Activated CD8-positive, alpha-beta memory T cell treated with anti-CD3 and anti-CD28 coated beads for 48 hours (primary cell): ENCODE measurements around the gene PPDPF.
"Not testable (repeated sequence)": the region's sequence is repeated elsewhere in the genome, so short reads cannot be mapped to it uniquely, and the experiment has no call there.

Experiments
- DNase-seq, 3 experiments: peaks; one replicate each; pipeline ENCODE4 v3.0.0-alpha.2; 2020; ENCODE audit warnings: low read depth in 2 of 3, low spot score in 2 of 3

PPDPF gene

DNA sequence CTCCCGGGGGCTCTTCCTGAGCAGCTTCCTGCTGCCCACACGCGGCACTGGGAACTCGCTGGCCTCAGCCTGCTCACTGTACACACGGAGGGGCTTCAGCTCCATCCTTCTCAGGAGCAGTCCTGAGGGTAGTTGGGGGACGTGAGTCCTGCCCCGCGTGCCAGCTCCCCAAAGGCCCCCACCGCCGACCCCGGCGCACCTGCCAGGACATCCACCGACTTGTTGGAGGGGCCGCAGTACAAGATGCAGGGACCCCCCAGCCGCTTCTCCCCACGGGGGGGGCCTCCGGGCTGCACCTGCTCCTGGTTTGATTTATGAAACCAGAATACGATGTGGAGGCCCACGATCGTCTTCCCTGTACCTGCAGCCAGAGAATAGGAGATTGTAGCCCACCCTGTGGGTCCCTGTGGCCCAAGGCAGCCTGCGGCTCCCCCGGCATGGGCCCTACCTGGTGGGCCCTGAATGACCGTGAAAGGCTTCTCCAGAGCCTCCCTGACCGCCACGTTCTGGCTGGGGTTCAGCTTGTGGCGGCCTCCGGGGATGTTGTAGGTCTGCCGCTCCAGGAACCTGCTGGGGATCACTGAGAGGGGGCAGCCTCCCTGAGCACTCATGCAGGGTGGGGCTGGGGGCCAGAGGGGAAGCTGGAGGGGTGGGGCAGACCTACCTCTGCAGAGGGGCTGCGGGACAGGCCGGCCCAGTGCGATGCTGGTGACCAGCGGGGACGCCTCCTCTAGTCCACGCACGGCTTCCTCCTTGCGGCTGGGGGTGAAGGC is 41.2 kb downstream of the PPDPF start:
- DNase-seq, result no peak

DNA sequence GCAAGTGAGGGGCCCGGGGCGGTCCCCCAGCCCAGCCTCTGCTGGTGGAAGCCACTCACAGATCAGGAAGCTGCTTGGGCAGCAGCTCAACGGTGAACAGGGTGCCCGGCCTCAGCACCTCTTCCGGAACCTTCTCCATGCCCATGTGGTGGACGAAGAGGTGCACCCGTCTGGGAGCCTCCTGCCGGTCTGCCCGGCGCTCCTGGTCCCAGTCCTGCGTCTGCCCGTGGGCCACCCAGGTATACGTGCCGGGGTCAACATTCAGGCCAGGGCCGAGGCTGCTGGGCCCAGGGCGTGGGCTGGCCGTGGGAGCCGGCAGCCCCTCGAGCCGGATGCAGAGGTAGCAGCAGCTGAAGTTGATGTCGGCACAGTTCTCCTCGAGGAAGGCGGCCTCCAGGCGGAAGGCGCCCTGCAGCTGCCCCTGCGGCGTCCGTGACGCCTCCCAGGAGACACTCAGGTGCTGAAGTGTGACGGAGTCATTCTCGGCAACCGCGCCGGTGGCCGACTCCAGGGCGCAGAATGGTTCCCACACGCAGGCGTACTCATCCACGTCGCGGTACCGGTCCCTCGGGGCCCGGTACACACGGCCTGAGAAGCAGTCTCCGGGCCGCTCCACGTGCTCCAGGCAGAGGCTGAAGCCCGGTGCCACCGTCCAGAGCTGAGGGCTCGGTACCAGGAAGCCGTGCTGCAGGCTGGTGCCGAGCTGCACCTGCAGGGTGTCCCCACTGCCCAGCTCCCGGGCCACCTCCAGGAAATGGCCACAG is 42.1 kb downstream of the PPDPF start:
- no peak for DNase-seq

DNA sequence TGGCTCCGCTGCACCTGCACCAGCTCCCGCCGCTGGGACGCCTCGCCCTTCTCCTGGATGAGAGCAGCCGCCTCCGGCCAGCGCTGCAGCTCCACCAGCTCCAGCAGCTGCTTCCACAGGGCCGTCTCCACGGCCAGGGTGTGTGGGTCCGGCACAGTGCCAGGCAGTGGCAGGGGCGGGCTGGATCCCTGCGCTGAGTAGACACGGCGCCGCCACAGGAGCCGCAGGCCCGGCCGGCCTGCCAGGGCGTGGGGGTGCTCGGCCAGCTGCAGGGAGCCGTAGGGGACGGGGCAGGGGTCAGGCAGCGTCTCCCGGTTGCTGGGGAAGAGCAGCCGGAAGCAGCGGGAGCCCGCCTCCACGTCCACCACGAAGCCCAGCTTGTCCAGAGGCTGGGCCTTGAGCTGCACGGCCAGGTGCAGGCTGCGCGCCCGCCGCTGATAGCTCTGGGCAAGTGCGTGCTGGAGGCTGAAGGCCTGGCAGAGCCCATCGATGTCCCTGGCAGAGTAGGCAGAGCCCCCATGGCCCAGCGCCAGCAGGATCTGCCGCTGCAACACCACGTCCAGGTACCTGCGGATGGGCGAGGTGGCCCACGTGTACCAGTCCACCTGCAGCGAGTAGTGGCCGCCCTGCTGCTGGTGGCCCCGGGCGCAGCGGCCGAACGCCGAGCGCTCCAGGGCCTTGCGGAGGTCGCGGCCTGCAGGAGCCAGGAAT is 42.8 kb downstream of the PPDPF start:
- DNase-seq, result no peak

DNA sequence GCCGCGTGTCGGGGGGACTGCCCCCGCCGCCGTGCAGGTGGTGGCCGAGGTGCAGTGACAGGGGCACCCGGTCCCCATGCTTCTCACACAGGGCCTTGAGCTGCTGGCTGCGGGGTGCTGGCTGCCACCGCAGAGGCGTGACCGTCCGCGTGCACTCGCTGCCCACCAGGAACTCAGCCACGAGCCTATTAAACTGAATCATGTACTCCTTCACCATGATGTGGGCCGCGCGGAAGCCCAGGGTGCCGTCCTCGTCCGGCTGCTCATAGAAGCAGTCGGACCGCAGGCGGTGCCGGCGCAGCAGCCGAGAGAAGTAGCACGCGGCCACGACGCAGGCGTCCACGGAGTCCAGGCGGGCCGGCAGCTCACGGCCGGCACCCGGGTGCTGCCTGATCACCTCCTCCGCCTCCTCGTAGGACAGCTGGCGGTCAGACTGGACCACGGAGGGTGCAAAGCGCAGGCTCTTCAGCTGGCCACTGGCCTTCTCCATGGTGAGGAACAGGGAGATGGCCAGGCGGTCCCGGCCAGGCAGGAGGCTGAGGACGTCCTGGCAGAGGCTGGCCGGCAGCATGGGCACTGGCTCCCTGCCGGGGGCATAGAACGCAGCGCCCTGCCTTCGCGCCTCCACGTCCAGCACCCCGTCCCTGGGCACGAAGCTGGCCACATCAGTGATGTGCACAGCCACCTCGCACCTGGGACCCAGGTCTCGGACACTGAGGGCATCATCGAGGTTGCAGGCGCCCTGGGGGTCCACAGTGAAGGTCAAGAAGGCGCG is 43.7 kb downstream of the PPDPF start:
- no peak for DNase-seq

DNA sequence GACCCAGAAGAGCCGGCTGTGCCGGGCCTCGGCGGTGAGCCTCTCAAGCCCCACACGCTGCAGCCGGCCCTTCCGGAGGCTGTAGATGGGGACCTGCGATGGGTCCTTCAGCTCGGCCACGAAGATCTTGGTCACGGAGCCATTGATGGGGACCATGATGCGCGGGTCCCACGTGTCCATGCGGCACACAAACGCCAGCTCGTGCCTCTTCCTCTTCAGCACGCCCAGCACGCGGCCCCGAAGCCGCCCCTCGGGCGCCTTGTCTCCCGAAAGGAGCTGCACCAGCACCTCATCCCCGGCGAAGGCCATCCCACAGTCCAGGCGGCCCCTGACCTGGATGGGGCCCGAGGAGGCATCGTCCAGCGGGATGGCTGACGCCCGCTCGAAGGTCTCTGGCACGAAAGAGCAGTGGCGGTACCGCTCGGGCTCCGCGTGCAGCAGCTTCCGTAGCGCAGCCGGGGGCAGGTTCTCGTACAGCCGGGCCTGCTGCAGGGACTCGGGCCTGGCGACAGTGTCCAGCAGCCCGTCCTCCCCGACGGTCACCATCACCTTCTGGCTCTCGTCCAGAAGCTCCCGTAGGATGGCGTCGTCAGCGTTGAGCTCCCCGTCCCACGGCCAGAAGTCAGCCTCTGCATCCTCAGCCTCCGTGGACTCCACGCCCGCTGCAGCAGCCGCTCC is 44.6 kb downstream of the PPDPF start:
- DNase-seq, result no peak

DNA sequence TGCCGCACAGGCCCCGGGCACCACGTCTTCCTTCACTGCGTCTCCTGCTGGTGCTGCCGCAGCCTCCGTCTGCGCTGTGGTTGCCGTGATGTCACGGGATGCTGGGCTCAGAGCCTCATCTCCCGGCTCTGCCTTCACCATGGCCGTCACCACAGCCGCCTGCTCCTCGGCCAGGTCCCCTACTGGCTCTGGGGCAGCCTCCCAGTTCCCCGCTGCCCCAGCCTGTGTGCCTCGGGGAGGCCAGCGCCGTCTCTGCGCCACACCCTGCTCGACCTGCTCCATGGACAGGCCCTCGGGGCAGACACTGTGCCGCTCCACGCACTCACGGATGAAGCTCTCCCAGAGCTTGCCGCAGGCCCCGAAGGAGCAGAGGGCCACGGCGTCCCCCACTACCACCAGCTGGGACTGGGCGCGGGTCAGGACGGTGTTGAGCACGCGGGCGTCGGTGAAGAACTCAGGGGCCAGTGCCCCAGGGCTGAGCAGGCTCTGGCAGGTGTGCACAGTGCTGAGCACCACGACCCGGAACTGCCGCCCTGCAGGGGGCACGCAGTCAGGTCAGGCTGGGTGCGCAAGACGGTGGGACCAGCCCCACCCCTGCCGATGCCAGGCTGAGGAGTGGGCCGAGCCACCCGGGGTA is 45.3 kb downstream of the PPDPF start:
- no peak for DNase-seq

DNA sequence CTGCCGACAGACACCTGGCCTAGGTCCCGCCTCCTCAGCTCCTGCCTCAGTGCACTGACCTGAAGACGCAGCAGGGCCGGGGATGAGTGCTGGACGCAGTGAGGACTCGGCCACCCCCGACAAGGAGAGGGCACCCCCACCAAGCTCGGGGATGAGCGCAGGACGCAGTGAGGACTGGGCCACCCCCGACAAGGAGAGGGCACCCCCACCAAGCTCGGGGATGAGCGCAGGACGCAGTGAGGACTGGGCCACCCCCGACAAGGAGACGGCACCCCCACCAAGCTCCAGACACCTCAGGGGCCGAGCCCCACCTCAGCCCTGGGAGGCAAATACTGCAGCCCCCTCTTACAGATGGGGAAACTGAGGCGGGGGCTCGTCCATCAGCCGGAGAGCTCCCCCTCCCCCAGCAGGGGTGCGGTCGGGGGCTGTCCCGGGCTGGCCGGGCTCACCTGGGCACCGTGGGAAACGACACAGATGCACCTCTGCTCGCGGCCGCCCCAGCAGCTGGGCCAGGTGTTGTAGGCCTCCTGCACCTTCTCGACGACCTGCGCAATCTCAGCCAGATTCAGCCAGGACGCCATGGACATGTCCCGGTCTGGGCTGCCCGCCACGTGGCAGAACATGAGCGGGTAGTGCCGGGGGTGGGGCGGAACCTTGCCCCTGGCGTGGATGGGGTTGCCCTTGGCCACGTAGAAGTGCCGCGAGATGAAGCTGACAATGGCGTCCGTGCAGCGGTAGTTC is 46.0 kb downstream of the PPDPF start:
- DNase-seq, result no peak

DNA sequence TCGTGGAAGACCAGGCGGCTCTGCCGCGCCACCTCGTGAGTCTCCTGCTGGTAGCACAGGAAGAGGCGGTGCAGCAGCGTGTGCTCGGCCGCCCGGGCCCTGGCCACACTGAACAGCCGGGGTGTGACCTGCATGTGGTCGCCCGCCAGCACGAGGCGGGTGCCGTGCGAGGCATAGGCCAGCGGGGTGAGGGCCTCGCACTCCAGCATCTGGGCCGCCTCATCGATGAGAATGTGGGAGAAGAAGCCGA is 46.5 kb downstream of the PPDPF start:
- no peak for DNase-seq

DNA sequence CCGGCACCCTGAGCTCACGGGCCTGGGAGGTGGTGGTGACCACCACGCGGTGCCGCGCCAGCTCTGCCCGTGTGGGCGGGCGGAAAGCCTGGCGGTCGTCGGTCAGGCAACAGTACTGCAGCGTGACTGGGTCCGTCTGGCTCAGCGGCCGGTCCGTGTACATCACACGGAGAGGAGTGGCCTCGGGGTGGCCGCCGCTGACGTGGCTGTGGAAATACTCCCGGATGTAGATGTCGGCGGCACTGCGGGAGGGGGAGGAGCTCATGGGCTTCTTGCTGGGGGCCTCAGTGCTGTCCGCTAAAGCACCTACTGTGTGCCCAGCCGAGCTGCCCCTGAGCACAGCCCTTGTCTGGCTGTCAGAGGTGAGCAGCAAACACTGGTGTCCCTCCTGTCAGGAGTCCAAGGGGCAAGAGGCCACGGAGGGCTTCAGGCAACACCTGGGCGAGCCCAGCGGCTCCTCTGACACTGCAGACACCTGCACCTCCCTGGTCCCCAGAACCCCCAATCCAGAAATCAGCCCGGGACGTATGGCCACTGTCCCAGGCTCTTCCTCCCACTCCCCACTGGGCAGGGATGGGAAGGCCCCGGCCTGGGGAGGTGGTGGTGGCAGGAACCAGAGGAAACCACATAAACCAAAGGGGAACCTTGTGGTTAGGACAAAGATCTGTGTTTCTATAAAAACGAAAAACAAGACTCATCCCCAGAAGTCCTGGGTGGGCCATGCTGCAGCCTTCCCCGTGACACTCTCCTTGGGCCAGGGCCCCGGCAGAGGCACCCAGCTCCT is 47.0 kb downstream of the PPDPF start:
- peak in 2 of 3 experiments; percentile 38 to 44 for DNase-seq

DNA sequence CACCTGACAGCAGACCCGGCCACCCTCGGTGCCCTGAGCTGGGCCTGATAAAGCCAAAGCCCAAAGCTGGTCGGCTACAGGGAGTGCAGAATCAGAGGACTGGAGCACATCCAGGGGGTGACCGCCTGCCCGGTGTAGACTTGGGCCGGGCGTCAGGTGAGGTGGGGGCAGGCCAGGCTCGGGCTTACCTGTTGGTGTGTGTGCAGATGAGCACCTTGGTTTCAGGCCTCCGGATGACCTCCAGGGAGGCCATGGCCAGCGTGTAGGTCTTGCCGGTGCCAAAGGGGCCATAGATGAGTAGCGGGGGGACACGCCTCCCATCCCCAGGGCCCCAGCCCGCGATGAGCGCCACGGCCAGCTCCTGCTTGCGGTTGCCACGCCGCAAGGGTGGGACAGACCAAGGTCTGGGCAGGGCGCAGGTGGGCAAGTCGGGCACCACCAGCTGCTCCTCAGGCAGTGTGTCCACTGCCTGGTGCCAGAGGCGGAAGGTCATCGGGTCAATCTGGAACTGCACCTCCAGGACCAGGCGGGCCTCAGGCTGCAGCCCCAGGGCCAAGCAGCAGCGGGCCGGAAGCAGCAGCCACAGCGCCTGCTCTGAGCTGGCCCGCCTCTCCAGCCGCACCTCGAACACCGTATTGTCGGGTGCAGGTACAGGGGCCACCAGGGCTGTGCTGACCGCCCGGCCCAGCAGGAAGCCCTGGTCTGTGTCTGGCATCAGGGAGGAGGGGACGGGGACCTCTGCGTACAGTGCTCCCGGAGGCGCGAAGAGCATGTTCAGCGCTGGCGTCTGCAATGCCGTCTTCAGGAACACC is 47.8 kb downstream of the PPDPF start:
- no peak for DNase-seq

DNA sequence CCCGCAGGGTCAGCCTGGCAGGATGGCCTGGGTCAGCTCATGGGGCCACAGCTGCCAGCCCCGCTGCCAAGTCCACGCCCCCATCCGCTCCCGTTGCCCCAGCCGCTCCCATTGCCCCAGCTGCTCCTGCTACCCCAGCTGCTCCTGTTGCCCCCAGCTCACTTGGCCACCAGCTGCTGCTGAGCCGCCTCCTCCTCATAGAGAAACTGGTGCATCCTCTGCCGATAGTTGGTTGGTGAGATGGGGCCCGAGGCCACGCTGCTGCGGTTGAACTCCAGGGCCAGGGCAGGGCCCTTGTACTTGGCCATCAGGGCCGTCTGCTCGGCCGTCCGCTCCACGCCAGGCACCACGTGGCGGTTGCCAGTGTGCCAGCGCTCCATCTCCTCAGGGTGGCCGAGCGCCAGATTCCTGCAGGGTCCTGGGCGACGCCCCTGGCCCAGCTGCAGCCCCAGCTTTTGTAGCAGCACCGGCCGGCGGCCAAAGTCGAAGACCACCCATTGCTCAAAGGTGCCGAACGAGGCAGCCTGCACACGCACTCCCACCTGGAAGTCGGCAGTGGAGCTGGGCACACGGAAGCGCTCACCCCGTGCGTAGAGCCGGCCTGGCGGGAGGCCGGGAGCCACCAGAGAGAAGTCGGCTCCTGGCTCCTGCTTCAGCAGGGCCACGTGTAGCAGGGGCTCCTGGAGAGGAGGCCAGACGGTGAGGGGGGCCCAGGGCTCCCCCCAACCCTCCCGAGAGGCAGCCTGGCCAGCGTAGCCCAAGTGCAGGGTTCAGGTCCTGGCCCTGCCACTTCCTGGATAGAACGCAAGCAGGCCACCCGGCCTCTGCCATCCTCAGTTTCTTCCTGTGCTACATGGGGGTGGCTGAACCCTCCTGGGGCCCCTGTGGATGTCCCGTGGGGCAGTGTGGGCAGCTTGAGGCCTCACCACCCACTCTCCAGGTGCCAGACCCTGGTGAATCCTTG is 48.7 kb downstream of the PPDPF start:
- no peak for DNase-seq

DNA sequence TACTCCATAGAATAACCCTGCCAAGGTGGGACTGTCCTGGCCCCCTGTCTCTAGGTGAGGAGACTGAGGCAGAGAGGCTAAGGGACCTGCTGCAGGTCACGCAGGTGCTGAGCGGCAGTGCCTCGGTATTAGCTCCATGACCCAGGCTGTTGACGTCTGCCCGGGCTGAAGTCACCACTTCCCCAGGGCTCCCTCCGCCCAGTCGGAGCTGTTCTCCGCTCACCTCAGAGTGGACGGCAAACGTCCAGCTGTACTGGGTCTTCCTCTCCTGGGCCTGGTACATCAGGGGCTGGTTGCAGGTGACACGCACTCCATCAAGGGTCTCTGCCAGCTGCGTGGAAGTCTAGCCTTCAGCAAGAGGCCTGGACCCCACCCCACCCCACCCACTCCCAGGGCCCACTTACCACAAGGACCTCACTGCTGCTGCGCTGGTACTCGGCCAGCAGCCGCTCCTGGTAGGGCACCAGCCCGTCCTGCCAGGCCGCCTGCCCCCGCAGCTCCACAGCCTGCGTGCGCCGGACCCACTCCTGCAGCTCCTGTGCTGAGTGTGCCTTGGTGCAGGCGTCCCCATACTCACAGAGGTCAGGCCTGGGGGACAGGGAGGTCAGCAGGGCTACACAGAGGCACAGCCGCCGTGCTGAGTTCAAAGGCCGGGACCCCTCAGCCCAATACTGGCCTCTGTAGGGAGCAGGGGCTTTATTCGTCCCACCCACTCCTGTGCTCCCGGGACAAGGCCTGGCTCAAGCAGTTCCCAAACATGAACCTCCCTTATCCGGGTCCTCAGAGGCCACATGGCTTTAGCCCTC is 49.9 kb downstream of the PPDPF start:
- no peak for DNase-seq

DNA sequence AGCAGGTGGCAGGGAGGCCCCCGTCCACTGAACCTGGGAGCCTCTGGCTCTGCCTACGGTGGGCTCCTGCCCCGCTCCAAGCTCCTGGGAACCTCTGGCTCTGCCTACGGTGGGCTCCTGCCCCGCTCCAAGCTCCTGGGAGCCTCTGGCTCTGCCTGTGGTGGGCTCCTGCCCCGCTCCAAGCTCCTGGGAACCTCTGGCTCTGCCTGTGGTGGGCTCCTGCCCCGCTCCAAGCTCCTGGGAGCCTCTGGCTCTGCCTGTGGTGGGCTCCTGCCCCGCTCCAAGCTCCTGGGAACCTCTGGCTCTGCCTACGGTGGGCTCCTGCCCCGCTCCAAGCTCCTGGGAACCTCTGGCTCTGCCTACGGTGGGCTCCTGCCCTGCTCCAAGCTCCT is 50.5 kb downstream of the PPDPF start:
- not testable (repeated sequence) for DNase-seq
